Fibroblast of the conjunctiva (primary cell): Measurements from ENCODE around the gene TRUB1.
"Not testable (repeated sequence)": the region's sequence is repeated elsewhere in the genome, so short reads cannot be mapped to it uniquely, and the experiment has no call there.

Source experiments
- DNase-seq: peaks from one replicate; pipeline ENCODE4 v3.0.0-alpha.2; 2010; ENCODE audit warnings: low read depth

TRUB1 gene

GRCh38 chr10:114937962-114938855 lies at the start of gene TRUB1:
Gene TRUB1 (plus strand): TSS chr10:114938195. CDS start chr10:114938254, 59 bp downstream.
- DNase-seq: peak; percentile 88

- DNase-seq: no peak
These were observed 44.7 kb upstream of the TRUB1 start for GRCh38 chr10:114893251-114893650.

GRCh38 chr10:114894911-114895310 lies 43.1 kb upstream of the TRUB1 start:
- no peak for DNase-seq

- not testable (repeated sequence) for DNase-seq
These were observed 41.0 kb upstream of the TRUB1 start for GRCh38 chr10:114897011-114897410.

- no peak for DNase-seq
These were observed 40.4 kb upstream of the TRUB1 start for GRCh38 chr10:114897593-114897992.

GRCh38 chr10:114899982-114900381 lies 38.0 kb upstream of the TRUB1 start:
- no peak for DNase-seq

GRCh38 chr10:114900658-114901057 lies 37.3 kb upstream of the TRUB1 start:
- DNase-seq: no peak

GRCh38 chr10:114902151-114902550 lies 35.8 kb upstream of the TRUB1 start:
- no peak for DNase-seq

- no peak for DNase-seq
These were observed 32.5 kb upstream of the TRUB1 start for GRCh38 chr10:114905450-114905849.

GRCh38 chr10:114906981-114907380 lies 31.0 kb upstream of the TRUB1 start:
- DNase-seq: no peak

- DNase-seq: no peak
These were observed 29.1 kb upstream of the TRUB1 start for GRCh38 chr10:114908896-114909295.

GRCh38 chr10:114911052-114911711 lies 26.8 kb upstream of the TRUB1 start:
- DNase-seq: no peak

GRCh38 chr10:114911801-114912469 lies 26.1 kb upstream of the TRUB1 start:
- DNase-seq: no peak

GRCh38 chr10:114912470-114912859 lies 25.5 kb upstream of the TRUB1 start:
- DNase-seq: no peak

GRCh38 chr10:114914560-114914959 lies 23.4 kb upstream of the TRUB1 start:
- no peak for DNase-seq

GRCh38 chr10:114915294-114915693 lies 22.7 kb upstream of the TRUB1 start:
- DNase-seq: no peak

GRCh38 chr10:114916653-114917052 lies 21.3 kb upstream of the TRUB1 start:
- no peak for DNase-seq

- DNase-seq: no peak
These were observed 20.5 kb upstream of the TRUB1 start for GRCh38 chr10:114917459-114917858.

- DNase-seq: no peak
These were observed 19.9 kb upstream of the TRUB1 start for GRCh38 chr10:114917927-114918672.

- DNase-seq: no peak
These were observed 17.5 kb upstream of the TRUB1 start for GRCh38 chr10:114920459-114920858.

- DNase-seq: no peak
These were observed 16.0 kb upstream of the TRUB1 start for GRCh38 chr10:114922003-114922402.

GRCh38 chr10:114923551-114923950 lies 14.4 kb upstream of the TRUB1 start:
- DNase-seq: no peak
